Measurements from ENCODE around the gene FEN1.
A peak's percentile ranks its signal among the peaks of the same experiment; 100 is the strongest.

Gene FEN1

DNA sequence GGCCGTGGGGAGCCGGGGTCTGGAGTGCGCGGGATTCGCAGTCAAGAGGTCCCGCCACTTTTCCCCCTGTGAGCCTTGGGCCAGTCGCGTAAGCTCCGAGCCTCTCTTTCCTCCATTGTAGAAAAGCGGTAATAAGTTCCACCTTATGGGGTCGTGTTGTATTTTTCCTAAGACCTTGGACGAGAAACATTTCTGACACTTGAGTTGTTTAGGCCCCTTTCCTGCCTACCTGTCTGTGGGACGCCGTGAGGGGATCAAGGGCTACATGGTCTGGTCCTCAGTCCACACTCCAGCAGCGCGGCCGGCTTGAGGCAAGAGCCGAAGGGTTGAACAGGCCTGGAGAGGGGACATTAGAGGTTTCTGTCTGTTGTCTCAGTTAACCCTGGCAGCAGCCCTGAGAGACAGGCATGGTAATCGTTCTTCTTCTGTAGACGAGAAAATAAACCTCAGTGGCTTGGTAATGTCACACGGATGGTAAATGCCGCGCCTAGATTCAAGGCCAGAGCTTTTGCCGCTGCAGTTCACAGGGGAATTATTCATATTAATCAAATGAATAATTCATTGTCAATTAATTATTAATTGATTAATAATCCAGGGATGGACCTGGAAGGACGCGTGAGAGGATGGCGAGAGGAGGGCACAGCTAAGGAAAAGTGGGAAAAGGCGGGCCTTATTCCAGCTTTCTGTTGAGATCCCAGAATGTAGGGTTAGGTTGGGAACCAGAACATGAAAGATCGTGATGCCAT, 545 bp downstream of the FEN1 start:
- H3K9me3 ChIP-seq (ENCODE audit: control insufficient read depth, low read length), result no peaks in the 10 kb centered on the region
- H3K27me3 ChIP-seq (replicated peaks; ENCODE audit: control insufficient read depth, insufficient read depth, low read length), result no peaks in the 10 kb centered on the region
- peak overlapping the region; percentile 100 for H3K9ac ChIP-seq (ENCODE audit: low read length)
- peak overlapping the region; percentile 100 for H3K4me3 ChIP-seq (ENCODE audit: low read length)
- peak; percentile 35 for DNase-seq (ENCODE audit: low read depth)
- peaks cover 23% of the 10 kb centered on the region for H3K36me3 ChIP-seq (ENCODE audit: control insufficient read depth, insufficient read depth, low read length, severe bottlenecking)
- H3K4me1 ChIP-seq (ENCODE audit: control insufficient read depth, insufficient read depth, low read length), result peaks cover 18% of the 10 kb centered on the region

DNA sequence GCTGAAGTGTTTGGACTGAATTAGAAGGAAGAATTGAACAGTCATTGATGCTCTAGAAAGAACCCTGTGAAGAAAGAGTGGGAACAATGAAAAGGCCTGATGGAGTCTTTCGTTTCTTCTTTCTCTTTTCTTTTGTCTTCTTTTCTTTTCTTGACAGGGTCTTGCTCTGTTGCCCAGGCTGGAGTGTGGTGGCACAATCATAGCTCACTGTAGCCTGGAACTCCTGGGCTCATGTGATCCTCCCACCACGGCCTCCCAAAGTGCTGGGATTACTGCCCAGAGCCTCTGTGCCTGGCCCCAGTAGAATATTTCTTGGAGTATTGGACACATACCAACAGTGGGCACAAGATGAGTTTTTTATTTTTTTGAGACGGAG, 1.1 kb downstream of the FEN1 start:
- H3K9ac ChIP-seq (ENCODE audit: low read length), result peak overlapping the region; percentile 100
- H3K4me1 ChIP-seq (ENCODE audit: control insufficient read depth, insufficient read depth, low read length), result peaks cover 18% of the 10 kb centered on the region
- DNase-seq (ENCODE audit: low read depth), result no peak
- no peaks in the 10 kb centered on the region for H3K9me3 ChIP-seq (ENCODE audit: control insufficient read depth, low read length)
- peaks cover 17% of the 10 kb centered on the region for H3K36me3 ChIP-seq (ENCODE audit: control insufficient read depth, insufficient read depth, low read length, severe bottlenecking)
- peak overlapping the region; percentile 100 for H3K4me3 ChIP-seq (ENCODE audit: low read length)
- H3K27me3 ChIP-seq (replicated peaks; ENCODE audit: control insufficient read depth, insufficient read depth, low read length), result no peaks in the 10 kb centered on the region

DNA sequence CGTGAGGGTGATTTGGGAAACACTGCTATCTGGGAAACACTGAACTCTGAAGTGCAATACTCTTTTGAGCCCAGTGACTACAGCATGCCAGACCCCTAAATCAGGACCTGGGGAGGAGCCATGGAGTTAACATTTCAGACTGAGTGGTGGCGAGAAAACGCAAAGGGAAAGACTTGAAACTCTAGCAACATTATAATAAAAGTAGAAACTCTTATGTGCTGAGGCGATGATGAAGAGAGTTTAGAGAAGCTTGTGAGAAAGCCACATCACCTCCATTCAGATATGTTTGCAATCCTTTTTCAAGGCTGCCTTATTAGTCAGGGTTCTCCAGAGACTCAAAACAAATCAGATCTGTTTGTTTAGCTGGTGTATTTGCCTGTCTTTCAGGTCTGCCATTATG, 1.9 kb downstream of the FEN1 start:
- Histone ChIP-seq H3K4me3 (ENCODE audit: low read length) (no peak overlapping the region), H3K36me3 (ENCODE audit: control insufficient read depth, insufficient read depth, low read length, severe bottlenecking) (peaks cover 15% of the 10 kb centered on the region), H3K27me3 (replicated peaks; ENCODE audit: control insufficient read depth, insufficient read depth, low read length) (no peaks in the 10 kb centered on the region), H3K9ac (ENCODE audit: low read length) (no peak overlapping the region), H3K4me1 (ENCODE audit: control insufficient read depth, insufficient read depth, low read length) (peaks cover 18% of the 10 kb centered on the region), H3K9me3 (ENCODE audit: control insufficient read depth, low read length) (no peaks in the 10 kb centered on the region)
- no peak for DNase-seq (ENCODE audit: low read depth)

DNA sequence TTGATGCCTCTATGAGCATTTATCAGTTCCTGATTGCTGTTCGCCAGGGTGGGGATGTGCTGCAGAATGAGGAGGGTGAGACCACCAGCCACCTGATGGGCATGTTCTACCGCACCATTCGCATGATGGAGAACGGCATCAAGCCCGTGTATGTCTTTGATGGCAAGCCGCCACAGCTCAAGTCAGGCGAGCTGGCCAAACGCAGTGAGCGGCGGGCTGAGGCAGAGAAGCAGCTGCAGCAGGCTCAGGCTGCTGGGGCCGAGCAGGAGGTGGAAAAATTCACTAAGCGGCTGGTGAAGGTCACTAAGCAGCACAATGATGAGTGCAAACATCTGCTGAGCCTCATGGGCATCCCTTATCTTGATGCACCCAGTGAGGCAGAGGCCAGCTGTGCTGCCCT, 2.7 kb downstream of the FEN1 start:
- H3K4me3 ChIP-seq (ENCODE audit: low read length), result no peak overlapping the region
- no peak for DNase-seq (ENCODE audit: low read depth)
- no peaks in the 10 kb centered on the region for H3K9me3 ChIP-seq (ENCODE audit: control insufficient read depth, low read length)
- peaks cover 15% of the 10 kb centered on the region for H3K36me3 ChIP-seq (ENCODE audit: control insufficient read depth, insufficient read depth, low read length, severe bottlenecking)
- peaks cover 18% of the 10 kb centered on the region for H3K4me1 ChIP-seq (ENCODE audit: control insufficient read depth, insufficient read depth, low read length)
- H3K27me3 ChIP-seq (replicated peaks; ENCODE audit: control insufficient read depth, insufficient read depth, low read length), result no peaks in the 10 kb centered on the region
- no peak overlapping the region for H3K9ac ChIP-seq (ENCODE audit: low read length)

DNA sequence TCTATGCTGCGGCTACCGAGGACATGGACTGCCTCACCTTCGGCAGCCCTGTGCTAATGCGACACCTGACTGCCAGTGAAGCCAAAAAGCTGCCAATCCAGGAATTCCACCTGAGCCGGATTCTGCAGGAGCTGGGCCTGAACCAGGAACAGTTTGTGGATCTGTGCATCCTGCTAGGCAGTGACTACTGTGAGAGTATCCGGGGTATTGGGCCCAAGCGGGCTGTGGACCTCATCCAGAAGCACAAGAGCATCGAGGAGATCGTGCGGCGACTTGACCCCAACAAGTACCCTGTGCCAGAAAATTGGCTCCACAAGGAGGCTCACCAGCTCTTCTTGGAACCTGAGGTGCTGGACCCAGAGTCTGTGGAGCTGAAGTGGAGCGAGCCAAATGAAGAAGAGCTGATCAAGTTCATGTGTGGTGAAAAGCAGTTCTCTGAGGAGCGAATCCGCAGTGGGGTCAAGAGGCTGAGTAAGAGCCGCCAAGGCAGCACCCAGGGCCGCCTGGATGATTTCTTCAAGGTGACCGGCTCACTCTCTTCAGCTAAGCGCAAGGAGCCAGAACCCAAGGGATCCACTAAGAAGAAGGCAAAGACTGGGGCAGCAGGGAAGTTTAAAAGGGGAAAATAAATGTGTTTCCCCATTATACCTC, 3.3 kb downstream of the FEN1 start:
- H3K36me3 ChIP-seq (ENCODE audit: control insufficient read depth, insufficient read depth, low read length, severe bottlenecking), result peaks cover 20% of the 10 kb centered on the region

DNA sequence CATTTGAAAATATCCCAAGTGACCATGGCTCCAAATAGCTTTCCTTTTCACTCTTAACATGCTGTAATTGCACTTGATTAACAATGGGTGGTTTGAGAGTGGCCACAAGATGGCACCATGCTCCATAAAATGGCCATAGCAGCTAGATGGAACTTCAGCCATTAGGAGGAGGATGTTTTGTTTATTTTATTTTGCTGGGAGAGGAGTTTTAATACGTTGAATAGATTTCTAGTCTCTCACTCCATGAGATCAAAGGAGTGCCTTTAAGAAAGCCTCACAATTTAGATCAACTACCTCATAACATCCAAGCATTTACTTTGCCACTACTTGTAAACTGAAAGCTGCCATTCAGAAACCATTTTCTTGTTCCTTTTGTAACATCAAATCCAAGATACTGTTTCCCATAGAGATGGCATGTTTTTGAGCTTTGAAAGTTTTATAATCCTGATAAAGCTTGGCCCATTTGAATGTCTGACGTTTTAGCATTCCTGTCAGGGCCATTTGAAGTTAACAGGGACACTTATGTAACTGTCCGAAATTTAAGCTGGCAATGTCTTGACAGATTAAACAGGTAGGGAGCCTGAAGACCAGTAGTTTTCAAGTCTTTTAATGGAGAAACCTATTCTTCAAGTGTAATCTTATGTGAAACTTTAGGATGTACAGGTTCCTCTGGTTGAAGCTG, 4.7 kb downstream of the FEN1 start:
- DNase-seq (ENCODE audit: low read depth), result peak; percentile 92
- Histone ChIP-seq H3K36me3 (ENCODE audit: control insufficient read depth, insufficient read depth, low read length, severe bottlenecking) (peaks cover 34% of the 10 kb centered on the region), H3K4me1 (ENCODE audit: control insufficient read depth, insufficient read depth, low read length) (peaks cover 10% of the 10 kb centered on the region), H3K4me3 (ENCODE audit: low read length) (no peak overlapping the region), H3K27me3 (replicated peaks; ENCODE audit: control insufficient read depth, insufficient read depth, low read length) (no peaks in the 10 kb centered on the region), H3K9ac (ENCODE audit: low read length) (peak overlapping the region; percentile 52), H3K9me3 (ENCODE audit: control insufficient read depth, low read length) (no peaks in the 10 kb centered on the region)

More for the DNA sequence above, 3.3 kb downstream of the FEN1 start:
- H3K4me3 ChIP-seq (ENCODE audit: low read length), result no peak overlapping the region
- no peaks in the 10 kb centered on the region for H3K9me3 ChIP-seq (ENCODE audit: control insufficient read depth, low read length)
- no peak for DNase-seq (ENCODE audit: low read depth)
- no peak overlapping the region for H3K9ac ChIP-seq (ENCODE audit: low read length)
- H3K4me1 ChIP-seq (ENCODE audit: control insufficient read depth, insufficient read depth, low read length), result peaks cover 18% of the 10 kb centered on the region
- no peaks in the 10 kb centered on the region for H3K27me3 ChIP-seq (replicated peaks; ENCODE audit: control insufficient read depth, insufficient read depth, low read length)

- Histone ChIP-seq H3K4me3 (ENCODE audit: low read length) (no peak overlapping the region), H3K36me3 (ENCODE audit: control insufficient read depth, insufficient read depth, low read length, severe bottlenecking) (peaks cover 57% of the 10 kb centered on the region), H3K27me3 (replicated peaks; ENCODE audit: control insufficient read depth, insufficient read depth, low read length) (no peaks in the 10 kb centered on the region), H3K4me1 (ENCODE audit: control insufficient read depth, insufficient read depth, low read length) (peaks cover 2% of the 10 kb centered on the region), H3K9ac (ENCODE audit: low read length) (no peak overlapping the region), H3K9me3 (ENCODE audit: control insufficient read depth, low read length) (no peaks in the 10 kb centered on the region)
- DNase-seq (ENCODE audit: low read depth), result no peak
Observed at GRCh38 chr11:61799665-61800284, 7.1 kb downstream of the FEN1 start.

- Histone ChIP-seq H3K9ac (ENCODE audit: low read length) (no peak overlapping the region), H3K4me1 (ENCODE audit: control insufficient read depth, insufficient read depth, low read length) (peaks cover 4% of the 10 kb centered on the region), H3K9me3 (ENCODE audit: control insufficient read depth, low read length) (no peaks in the 10 kb centered on the region), H3K27me3 (replicated peaks; ENCODE audit: control insufficient read depth, insufficient read depth, low read length) (no peaks in the 10 kb centered on the region), H3K4me3 (ENCODE audit: low read length) (no peak overlapping the region), H3K36me3 (ENCODE audit: control insufficient read depth, insufficient read depth, low read length, severe bottlenecking) (peaks cover 66% of the 10 kb centered on the region)
- no peak for DNase-seq (ENCODE audit: low read depth)
Observed at GRCh38 chr11:61800331-61801281, 7.9 kb downstream of the FEN1 start.

GRCh38 chr11:61802605-61803004, 9.9 kb downstream of the FEN1 start:
- H3K4me1 ChIP-seq (ENCODE audit: control insufficient read depth, insufficient read depth, low read length), result peaks cover 4% of the 10 kb centered on the region
- peaks cover 83% of the 10 kb centered on the region for H3K36me3 ChIP-seq (ENCODE audit: control insufficient read depth, insufficient read depth, low read length, severe bottlenecking)
- H3K9me3 ChIP-seq (ENCODE audit: control insufficient read depth, low read length), result no peaks in the 10 kb centered on the region
- no peak overlapping the region for H3K9ac ChIP-seq (ENCODE audit: low read length)
- DNase-seq (ENCODE audit: low read depth), result no peak
- no peaks in the 10 kb centered on the region for H3K27me3 ChIP-seq (replicated peaks; ENCODE audit: control insufficient read depth, insufficient read depth, low read length)
- no peak overlapping the region for H3K4me3 ChIP-seq (ENCODE audit: low read length)

DNA sequence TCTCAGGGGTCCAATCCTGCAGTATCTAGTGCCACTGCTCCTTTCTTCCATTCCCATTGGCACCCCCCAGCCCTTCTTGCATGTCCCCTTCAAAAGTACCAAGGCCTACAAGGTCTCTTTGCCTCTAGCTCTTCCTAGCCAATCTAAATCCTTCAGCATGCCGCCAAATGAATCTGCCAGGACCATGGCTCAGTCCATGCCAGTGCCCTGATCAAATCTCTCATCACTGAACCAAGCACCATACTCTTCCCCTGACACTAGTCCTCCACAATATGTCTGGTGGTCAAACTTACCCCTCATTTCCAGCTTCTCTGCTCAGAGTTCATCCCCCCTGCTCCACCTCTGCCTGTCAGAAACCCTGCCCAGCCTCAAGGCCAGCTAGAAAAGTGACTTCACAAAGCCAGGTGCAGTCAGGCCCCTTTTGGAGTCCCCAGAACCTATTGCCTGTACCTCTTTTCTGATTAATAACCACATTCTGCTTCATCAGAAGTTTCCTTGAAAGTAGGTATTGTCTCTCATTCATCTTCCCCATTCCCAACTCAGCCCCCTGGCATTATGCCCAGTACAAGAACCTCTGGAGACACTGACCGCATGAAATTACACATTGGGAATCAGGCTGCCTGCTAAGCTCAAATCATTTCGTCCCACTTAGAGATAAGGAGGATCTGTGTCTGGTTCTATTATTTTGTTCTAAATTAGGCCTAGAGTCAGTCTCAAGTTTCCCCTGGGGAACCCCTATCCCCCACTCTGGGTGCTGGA, 11.4 kb downstream of the FEN1 start:
- Histone ChIP-seq H3K9ac (ENCODE audit: low read length) (peak overlapping the region; percentile 38), H3K27me3 (replicated peaks; ENCODE audit: control insufficient read depth, insufficient read depth, low read length) (no peaks in the 10 kb centered on the region), H3K4me3 (ENCODE audit: low read length) (no peak overlapping the region), H3K36me3 (ENCODE audit: control insufficient read depth, insufficient read depth, low read length, severe bottlenecking) (peaks cover 98% of the 10 kb centered on the region), H3K9me3 (ENCODE audit: control insufficient read depth, low read length) (no peaks in the 10 kb centered on the region), H3K4me1 (ENCODE audit: control insufficient read depth, insufficient read depth, low read length) (peaks cover 4% of the 10 kb centered on the region)
- DNase-seq (ENCODE audit: low read depth), result no peak
